Upper lobe of left lung (tissue), 6 donors: ENCODE data around the gene PRKCA. TPM values are rescaled to one million over a fixed set of nuclear protein-coding genes. Genes with fewer than 3 reads are reported as not detected.

Experiments used
- ATAC-seq, 2 donors: fragments of 200-7000 bp; cut with Tn5 transposase; one replicate each; pipeline ENCODE4 v1.9.1; 2022; ENCODE audit warnings: mild to moderate bottlenecking in 2 of 2, moderate library complexity in 2 of 2; ENCODE audit not compliant: low FRiP score in 2 of 2
- DNase-seq, 2 donors: peaks; one replicate each; pipeline ENCODE4 v3.0.0-alpha.2; 2019 to 2020
- H3K27ac ChIP-seq, 4 donors: fragments of 200-600 bp; sonication (generic); one replicate each; pipeline ENCODE4 v1.5.1; 2016 to 2019
- H3K27me3 ChIP-seq, 4 donors: fragments of 200-600 bp; sonication (generic); one replicate each; pipeline ENCODE4 v1.5.1; 2017 to 2019
- H3K36me3 ChIP-seq, 4 donors: fragments of 200-600 bp; sonication (generic); one replicate each; pipeline ENCODE4 v1.5.1; 2016 to 2019
- H3K4me1 ChIP-seq, 4 donors: fragments of 200-600 bp; sonication (generic); one replicate each; pipeline ENCODE4 v1.5.1; 2018 to 2019
- H3K4me3 ChIP-seq, 4 donors: fragments of 200-600 bp; sonication (generic); one replicate each; pipeline ENCODE4 v1.5.1; 2017 to 2019; ENCODE audit warnings: mild to moderate bottlenecking in 2 of 4, moderate library complexity in 1 of 4
- H3K9me3 ChIP-seq, 4 donors: fragments of 200-600 bp; sonication (generic); one replicate each; pipeline ENCODE4 v1.5.1; 2018 to 2019
- EP300 ChIP-seq, 4 donors: sonication (generic); formaldehyde crosslinking; IDR thresholded peaks; one replicate each; pipeline ENCODE4 v1.5.1; 2017; ENCODE audit warnings: antibody characterized with exemption in 4 of 4, control low read depth in 2 of 4
- POLR2A ChIP-seq, 4 donors: fragments of 450-650 bp; IDR thresholded peaks; one replicate each; pipeline ENCODE4 v1.5.1; 2016 to 2017; ENCODE audit warnings: antibody characterized with exemption in 4 of 4, mild to moderate bottlenecking in 2 of 4
- POLR2AphosphoS5 ChIP-seq, 2 donors: sonication (generic); formaldehyde crosslinking; IDR thresholded peaks; one replicate each; pipeline ENCODE4 v1.5.1; 2017; ENCODE audit warnings: antibody characterized with exemption in 2 of 2
- WGBS, 2 donors: methylation state at CpG; one replicate each; pipeline ENCODE4 v1.1.5; 2017 to 2018; 5-methylcytosine and 5-hydroxymethylcytosine counted together
- total RNA-seq, 6 donors: library from RNA; depleted of rRNA in 4 of 6; stranded (reverse); fragments of >200 nt in 4 of 6; gene quantifications; one replicate each; pipeline versions ENCODE4 v1.1.0 to v1.2.1, GENCODE V29; 2016 to 2021
- TF ChIP-seq, protein P1 (sequence below), 6 experiments: fragments of 450-650 bp in 4 of 6; fragments of 200-600 bp in 2 of 6; sonication (generic) in 2 of 6; IDR thresholded peaks; one replicate each; pipeline ENCODE4 v1.5.1; 2016 to 2019; ENCODE audit warnings: antibody characterized with exemption in 6 of 6
- donor health status: DM: no; HTN: no; CAD: no; lungs with moderate emphysema.
- donor health status: DM: no; HTN: yes; CAD: no; lungs with severe emphysema.

Gene PRKCA
- total RNA-seq, 6 donors from 2014 or later: 10.9 to 29.3 (median 18.0) TPM

DNA sequence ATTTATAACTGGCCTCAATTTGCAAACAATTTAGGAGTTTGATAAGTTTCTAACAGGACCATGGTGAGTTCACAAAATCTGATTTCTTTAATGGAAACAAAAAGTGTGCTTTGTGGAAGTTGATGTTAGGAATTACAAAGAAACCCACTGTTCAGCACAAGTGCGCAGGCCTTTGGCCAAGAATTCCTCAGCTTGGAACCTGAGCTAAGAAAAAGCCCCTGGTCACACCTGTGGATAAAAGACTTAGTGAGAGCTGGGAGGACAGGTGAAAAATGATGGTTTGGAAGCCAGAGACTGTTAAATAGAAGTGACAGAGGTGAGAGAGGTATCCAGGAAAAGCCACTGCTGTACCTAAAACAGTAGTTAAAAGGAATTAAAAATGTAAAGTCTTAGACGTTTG lies 64.7 kb downstream of the PRKCA start:
- H3K27ac ChIP-seq: no peak overlapping the region
- no peak overlapping the region for H3K4me3 ChIP-seq
- TF ChIP-seq POLR2A (IDR thresholded peaks at IDR 0.05): no peak
- no peak for TF ChIP-seq EP300 (IDR thresholded peaks at IDR 0.05)
- no peak for TF ChIP-seq POLR2AphosphoS5 (IDR thresholded peaks at IDR 0.05)
- TF ChIP-seq, protein P1, sequence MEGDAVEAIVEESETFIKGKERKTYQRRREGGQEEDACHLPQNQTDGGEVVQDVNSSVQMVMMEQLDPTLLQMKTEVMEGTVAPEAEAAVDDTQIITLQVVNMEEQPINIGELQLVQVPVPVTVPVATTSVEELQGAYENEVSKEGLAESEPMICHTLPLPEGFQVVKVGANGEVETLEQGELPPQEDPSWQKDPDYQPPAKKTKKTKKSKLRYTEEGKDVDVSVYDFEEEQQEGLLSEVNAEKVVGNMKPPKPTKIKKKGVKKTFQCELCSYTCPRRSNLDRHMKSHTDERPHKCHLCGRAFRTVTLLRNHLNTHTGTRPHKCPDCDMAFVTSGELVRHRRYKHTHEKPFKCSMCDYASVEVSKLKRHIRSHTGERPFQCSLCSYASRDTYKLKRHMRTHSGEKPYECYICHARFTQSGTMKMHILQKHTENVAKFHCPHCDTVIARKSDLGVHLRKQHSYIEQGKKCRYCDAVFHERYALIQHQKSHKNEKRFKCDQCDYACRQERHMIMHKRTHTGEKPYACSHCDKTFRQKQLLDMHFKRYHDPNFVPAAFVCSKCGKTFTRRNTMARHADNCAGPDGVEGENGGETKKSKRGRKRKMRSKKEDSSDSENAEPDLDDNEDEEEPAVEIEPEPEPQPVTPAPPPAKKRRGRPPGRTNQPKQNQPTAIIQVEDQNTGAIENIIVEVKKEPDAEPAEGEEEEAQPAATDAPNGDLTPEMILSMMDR (IDR thresholded peaks at IDR 0.05): no peak
- no peaks in the 10 kb centered on the region for H3K27me3 ChIP-seq
- WGBS, 2 donors: 80 to 84% methylated on average over 2 of the region's 2 CpGs
- H3K9me3 ChIP-seq: no peaks in the 10 kb centered on the region
- DNase-seq (no peak), ATAC-seq (no peak)
- no peaks in the 10 kb centered on the region for H3K36me3 ChIP-seq
- peaks cover 0 to 5% (median 0%) of the 10 kb centered on the region in 4 donors for H3K4me1 ChIP-seq

DNA sequence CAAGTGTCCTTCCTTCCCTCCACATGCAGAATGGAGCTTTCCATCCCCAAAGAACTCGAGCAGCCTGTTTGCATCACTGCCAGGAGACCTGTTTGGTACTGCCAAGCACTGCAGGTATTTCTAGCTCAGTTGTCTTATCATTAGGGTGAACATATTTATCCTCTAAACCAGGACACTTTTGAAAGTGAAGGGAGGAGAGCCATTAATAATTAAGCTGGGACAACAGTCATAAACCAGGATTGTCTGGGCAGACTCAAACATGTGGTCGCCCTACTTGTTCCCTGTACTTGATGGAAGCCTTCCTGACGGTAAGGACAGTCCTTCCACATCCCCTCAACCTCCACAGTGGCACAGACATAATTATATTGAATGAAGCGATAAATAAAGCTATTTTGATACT lies 67.4 kb downstream of the PRKCA start:
- no peak overlapping the region for H3K27ac ChIP-seq
- WGBS, 2 donors: 81 to 84% methylated on average over 4 of the region's 4 CpGs
- ATAC-seq (no peak), DNase-seq (no peak)
- no peaks in the 10 kb centered on the region for H3K27me3 ChIP-seq
- TF ChIP-seq EP300 (IDR thresholded peaks at IDR 0.05): no peak
- no peak for TF ChIP-seq POLR2AphosphoS5 (IDR thresholded peaks at IDR 0.05)
- TF ChIP-seq, protein P1 (IDR thresholded peaks at IDR 0.05): no peak
- TF ChIP-seq POLR2A (IDR thresholded peaks at IDR 0.05): no peak
- H3K36me3 ChIP-seq: no peaks in the 10 kb centered on the region
- H3K4me3 ChIP-seq: no peak overlapping the region
- no peaks in the 10 kb centered on the region for H3K9me3 ChIP-seq
- H3K4me1 ChIP-seq: peaks cover 0 to 6% (median 5%) of the 10 kb centered on the region in 4 donors

DNA sequence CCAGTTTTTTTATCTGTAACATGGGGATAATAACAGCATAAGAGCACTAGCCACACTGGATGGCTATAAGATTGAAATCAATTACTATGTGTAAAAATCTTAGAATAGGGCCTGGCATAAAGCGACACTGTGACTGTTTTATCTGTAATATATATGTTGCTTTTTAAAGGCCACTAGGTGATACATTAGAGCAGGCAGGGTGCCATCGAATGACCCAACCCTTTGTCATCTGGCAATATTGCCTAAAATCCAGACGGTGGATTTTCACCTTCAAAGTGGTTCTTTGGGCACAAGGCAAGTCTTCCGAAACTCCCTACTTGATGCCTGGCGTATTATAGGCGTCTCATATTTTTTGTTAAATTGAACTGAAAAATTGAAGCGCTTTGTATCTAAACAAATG lies 69.1 kb downstream of the PRKCA start:
- ATAC-seq: no peak
- H3K4me1 ChIP-seq: peaks cover 0 to 6% (median 5%) of the 10 kb centered on the region in 4 donors
- H3K36me3 ChIP-seq: no peaks in the 10 kb centered on the region
- WGBS, 2 donors: 92 to 96% methylated on average over 7 of the region's 7 CpGs
- TF ChIP-seq POLR2AphosphoS5 (IDR thresholded peaks at IDR 0.05): no peak
- no peak for TF ChIP-seq POLR2A (IDR thresholded peaks at IDR 0.05)
- TF ChIP-seq, protein P1 (IDR thresholded peaks at IDR 0.05): no peak
- no peak for TF ChIP-seq EP300 (IDR thresholded peaks at IDR 0.05)
- DNase-seq: no peak
- no peak overlapping the region for H3K27ac ChIP-seq
- no peaks in the 10 kb centered on the region for H3K27me3 ChIP-seq
- no peak overlapping the region for H3K4me3 ChIP-seq
- H3K9me3 ChIP-seq: no peaks in the 10 kb centered on the region

DNA sequence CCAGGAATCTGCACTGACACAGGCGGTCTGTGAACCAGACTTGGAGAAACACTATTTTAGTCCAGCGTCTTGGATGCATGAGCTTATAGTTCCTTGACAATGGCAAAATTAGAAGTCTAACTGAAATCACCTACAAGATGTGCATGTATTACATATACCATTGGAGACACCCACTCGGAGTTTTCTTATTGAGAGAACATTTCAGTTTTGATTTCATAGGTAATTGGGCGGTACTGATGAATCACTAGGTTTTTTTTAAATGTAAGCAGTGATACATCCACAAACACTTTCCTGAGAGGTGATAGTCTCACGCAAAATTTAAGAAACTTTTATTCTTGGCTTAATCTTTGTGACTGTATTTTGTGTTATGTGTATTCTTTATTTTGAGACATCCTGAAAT lies 69.8 kb downstream of the PRKCA start:
- H3K4me3 ChIP-seq: no peak overlapping the region
- TF ChIP-seq POLR2A (IDR thresholded peaks at IDR 0.05): no peak
- peaks cover 0 to 6% (median 5%) of the 10 kb centered on the region in 4 donors for H3K4me1 ChIP-seq
- H3K9me3 ChIP-seq: no peaks in the 10 kb centered on the region
- no peaks in the 10 kb centered on the region for H3K36me3 ChIP-seq
- DNase-seq: no peak
- WGBS, 2 donors: 85 to 95% methylated on average over 5 of the region's 5 CpGs
- no peak overlapping the region for H3K27ac ChIP-seq
- no peaks in the 10 kb centered on the region for H3K27me3 ChIP-seq
- ATAC-seq: no peak

DNA sequence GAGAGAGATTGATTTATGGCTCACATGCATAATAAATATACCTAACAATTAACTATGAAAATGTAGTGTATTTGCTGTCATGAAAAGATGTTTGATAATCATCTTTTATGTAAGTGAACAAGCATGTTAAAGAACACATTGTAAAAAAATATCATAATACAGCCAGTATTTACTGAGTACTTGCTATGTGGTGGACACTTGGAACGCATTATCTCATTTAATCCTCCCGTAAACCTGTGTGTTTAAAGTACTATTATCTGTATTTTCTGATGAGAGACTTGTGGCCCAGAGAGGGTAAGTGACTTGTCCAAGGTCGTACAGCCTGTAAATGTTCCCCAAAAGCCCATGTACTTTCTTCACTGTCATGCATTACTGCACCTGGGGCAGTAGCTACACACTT lies 70.7 kb downstream of the PRKCA start:
- no peak for DNase-seq
- 90 to 97% methylated on average over 3 of the region's 3 CpGs for WGBS, 2 donors
- ATAC-seq: no peak
- H3K9me3 ChIP-seq: no peaks in the 10 kb centered on the region
- TF ChIP-seq, protein P1 (IDR thresholded peaks at IDR 0.05): no peak
- TF ChIP-seq EP300 (IDR thresholded peaks at IDR 0.05) (no peak), POLR2AphosphoS5 (IDR thresholded peaks at IDR 0.05) (no peak), POLR2A (IDR thresholded peaks at IDR 0.05) (no peak)
- no peak overlapping the region for H3K27ac ChIP-seq
- no peaks in the 10 kb centered on the region for H3K36me3 ChIP-seq
- H3K4me1 ChIP-seq: peaks cover 0 to 6% (median 5%) of the 10 kb centered on the region in 4 donors
- H3K4me3 ChIP-seq: no peak overlapping the region
- no peaks in the 10 kb centered on the region for H3K27me3 ChIP-seq
